ENCODE measurements around the gene SLC25A30.
"Not testable (repeated sequence)": the region's sequence is repeated elsewhere in the genome, so short reads cannot be mapped to it uniquely, and the experiment has no call there.

The SLC25A30 gene

DNA sequence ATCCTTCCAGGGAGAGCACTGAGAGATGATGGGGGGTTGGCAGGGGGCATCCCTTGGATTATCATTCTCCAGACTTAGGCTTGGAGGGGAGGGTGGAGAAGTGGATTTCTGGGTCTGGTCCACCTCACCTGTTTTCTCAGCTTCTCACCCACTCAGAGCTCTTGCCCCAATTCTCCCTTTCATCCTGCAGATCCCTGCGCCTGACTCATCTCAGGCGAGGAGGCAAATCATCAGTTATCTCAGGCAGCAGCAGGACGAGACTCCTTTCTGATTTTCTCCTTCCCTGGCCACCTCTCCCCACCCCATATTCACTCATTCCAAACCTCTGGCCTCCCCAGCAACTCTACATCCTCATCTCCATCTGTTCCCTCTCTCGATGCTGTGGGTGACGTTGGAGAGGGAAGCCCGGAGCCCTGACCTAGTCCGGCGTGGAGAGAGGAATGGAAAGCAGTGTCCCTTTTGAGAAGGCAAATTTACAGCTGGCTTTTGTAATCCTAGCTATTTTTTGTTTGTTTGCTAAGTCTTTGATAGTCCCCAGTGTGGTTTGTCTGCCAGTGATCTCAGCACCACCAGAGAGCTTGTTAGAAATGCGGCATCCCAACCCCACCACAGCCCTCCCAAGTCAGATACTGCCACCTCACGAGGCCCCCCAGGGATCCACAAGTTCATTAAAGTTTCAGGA, 53.2 kb downstream of the SLC25A30 start:
- DNase-seq = no peak

DNA sequence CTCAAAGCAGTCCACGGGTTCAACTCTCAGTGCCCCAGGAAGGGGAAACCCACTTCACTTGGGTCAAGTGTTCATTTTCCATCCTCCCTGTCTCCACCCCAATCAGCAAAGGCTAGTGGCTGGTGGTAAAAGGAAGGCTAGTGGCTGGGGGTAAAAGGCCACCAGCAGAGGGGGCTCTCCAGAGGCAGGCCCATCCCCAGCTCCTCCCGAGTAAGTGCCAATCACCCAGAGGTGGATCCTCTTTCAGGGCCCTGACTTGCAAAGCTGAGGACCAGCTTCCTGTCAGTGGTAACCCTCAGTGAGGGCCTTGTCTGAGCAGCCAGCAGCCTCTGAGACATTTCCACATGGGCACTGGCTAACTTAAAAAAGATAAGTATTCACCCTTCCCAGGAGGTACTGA, 55.2 kb downstream of the SLC25A30 start:
- DNase-seq = no peak

DNA sequence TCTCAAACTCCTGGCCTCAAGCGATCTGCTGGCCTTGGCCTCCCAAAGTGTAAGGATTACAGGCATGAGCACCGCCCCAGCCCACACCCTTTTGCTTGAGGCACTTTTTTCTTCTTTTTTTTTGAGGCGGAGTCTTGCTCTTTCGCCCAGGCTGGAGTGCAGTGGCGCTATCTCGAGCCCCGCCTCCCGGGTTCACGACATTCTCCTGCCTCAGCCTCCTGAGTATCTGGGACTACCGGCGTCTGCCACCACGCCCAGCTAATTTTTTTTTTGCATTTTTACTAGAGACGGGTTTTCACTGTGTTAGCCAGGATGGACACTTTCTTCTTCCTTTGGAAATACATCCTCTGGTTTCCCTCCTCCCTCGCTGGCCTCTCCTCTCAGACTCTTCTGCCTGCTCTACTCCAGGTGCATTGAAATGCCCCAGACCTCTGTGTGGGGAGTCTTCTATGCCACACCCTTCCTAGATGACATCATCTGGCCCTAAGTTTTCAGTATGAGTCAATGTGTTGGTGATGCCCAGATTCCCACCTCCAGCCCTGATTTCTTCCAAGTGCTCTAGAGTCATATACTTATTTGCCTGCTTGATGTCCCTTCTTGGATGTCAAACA, 56.5 kb downstream of the SLC25A30 start:
- no peak for DNase-seq

GRCh38 chr13:45356966-45357672, 61.1 kb downstream of the SLC25A30 start:
- DNase-seq = no peak

DNA sequence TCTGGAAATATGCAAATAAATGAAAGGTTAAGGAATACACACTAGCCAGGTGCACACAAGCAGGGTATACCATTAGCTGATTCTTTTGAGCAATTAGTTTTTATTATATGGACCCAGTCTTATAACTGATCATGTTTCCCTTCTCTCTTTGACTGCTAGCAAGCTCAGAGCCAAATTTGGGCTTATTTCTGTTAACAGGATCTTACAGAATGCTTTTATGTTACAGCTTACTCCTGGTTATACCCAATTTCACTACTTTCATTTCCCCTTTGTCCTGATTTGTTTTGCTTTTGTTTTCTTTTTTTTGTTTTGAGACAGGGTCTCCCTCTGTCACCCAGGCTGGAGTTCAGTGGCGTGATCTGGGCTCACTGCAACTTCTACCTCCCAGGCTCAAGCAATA, 64.3 kb downstream of the SLC25A30 start:
- DNase-seq = no peak

GRCh38 chr13:45352031-45352430, 66.1 kb downstream of the SLC25A30 start:
- no peak for DNase-seq

DNA sequence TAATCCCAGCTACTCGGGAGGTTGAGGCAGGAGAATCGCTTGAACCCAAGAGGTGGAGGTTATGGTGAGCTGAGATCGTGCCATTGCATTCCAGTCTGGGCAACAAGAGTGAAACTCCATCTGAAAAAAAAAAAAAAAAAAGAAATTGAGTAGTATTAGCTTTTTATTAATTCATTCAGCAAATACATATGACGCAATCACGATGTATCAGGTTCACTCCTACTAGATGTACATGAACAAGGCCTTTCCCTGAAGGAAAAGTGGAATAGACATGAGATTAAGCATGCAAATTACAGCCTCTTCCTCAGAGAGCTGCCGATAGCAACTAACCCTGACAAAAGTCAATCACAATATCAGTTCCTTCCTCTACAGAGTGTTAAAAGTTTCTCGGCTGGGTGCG, 68.0 kb downstream of the SLC25A30 start:
- DNase-seq = no peak

GRCh38 chr13:45349438-45349837, 68.7 kb downstream of the SLC25A30 start:
- no peak for DNase-seq

DNA sequence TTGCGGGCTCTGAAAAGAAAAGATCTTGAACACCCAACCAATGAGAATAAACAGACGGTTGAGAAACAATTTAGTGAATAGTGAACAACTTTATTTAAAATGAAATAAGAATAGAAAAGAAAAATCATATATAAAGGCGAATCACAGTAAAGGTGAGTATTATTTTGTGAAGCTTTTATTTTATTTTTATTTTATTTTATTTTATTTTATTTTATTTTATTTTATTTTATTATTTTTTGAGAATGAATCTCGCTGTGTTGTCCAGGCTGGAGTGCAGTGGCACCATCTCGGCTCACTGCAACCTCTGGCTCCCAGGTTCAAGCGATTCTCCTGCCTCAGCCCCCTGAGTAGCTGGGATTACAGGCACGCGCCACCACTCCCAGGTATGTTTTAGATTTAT, 74.1 kb downstream of the SLC25A30 start:
- not testable (repeated sequence) for DNase-seq
